Limb (tissue), 2 donors: Measurements from ENCODE around the gene ZFPM1.
A peak's percentile ranks its signal among the peaks of the same experiment; 100 is the strongest.

Experiments
- DNase-seq, 2 donors: peaks; one replicate each; pipeline ENCODE4 v3.0.0-alpha.2; 2016; ENCODE audit errors: extremely low spot score in 2 of 2

Gene ZFPM1

GRCh38 chr16:88417684-88418476 is 35.2 kb upstream of the ZFPM1 start:
- DNase-seq: no peak

- DNase-seq: no peak
Observed at GRCh38 chr16:88418869-88419268, 34.2 kb upstream of the ZFPM1 start.

- no peak for DNase-seq
Observed at GRCh38 chr16:88419790-88420189, 33.3 kb upstream of the ZFPM1 start.

GRCh38 chr16:88420496-88420895 is 32.6 kb upstream of the ZFPM1 start:
- DNase-seq: no peak

- DNase-seq: no peak
Observed at GRCh38 chr16:88421301-88421700, 31.8 kb upstream of the ZFPM1 start.

GRCh38 chr16:88421871-88422433 is 31.1 kb upstream of the ZFPM1 start:
- DNase-seq: no peak

GRCh38 chr16:88422733-88423447 is 30.2 kb upstream of the ZFPM1 start:
- no peak for DNase-seq

GRCh38 chr16:88423448-88423850 is 29.6 kb upstream of the ZFPM1 start:
- DNase-seq: no peak

GRCh38 chr16:88424587-88425235 is 28.4 kb upstream of the ZFPM1 start:
- DNase-seq: peak in 1 of 2 donors; percentile 64

GRCh38 chr16:88426018-88426417 is 27.1 kb upstream of the ZFPM1 start:
- DNase-seq: no peak

- no peak for DNase-seq
Observed at GRCh38 chr16:88427376-88427775, 25.7 kb upstream of the ZFPM1 start.

GRCh38 chr16:88428156-88428555 is 24.9 kb upstream of the ZFPM1 start:
- no peak for DNase-seq

GRCh38 chr16:88428616-88429386 is 24.3 kb upstream of the ZFPM1 start:
- DNase-seq: no peak

GRCh38 chr16:88429387-88430184 is 23.5 kb upstream of the ZFPM1 start:
- DNase-seq: no peak

- peak in 1 of 2 donors; percentile 66 for DNase-seq
Observed at GRCh38 chr16:88430185-88430523, 22.9 kb upstream of the ZFPM1 start.

- DNase-seq: peak in 1 of 2 donors; percentile 60
Observed at GRCh38 chr16:88430524-88431446, 22.3 kb upstream of the ZFPM1 start.

GRCh38 chr16:88431651-88432050 is 21.4 kb upstream of the ZFPM1 start:
- DNase-seq: no peak

- DNase-seq: no peak
Observed at GRCh38 chr16:88432174-88432573, 20.9 kb upstream of the ZFPM1 start.

- DNase-seq: no peak
Observed at GRCh38 chr16:88432753-88433152, 20.3 kb upstream of the ZFPM1 start.
